GM12878 (cell line): Measurements from ENCODE around the gene KATNB1. TPM values are rescaled to one million over a fixed set of nuclear protein-coding genes. Genes with fewer than 3 reads are reported as not detected.

ENCODE experiments used
- ATAC-seq: fragments of 200-7000 bp; cut with Tn5 transposase; 3 replicates; pipeline ENCODE4 v1.9.1; 2020; ENCODE audit warnings: mild to moderate bottlenecking, moderate library complexity
- BruUV-seq: library from RNA; stranded (reverse); fragments of 400-500 nt; replicated peaks from 2 replicates; lab custom pipeline; 2021; lab: Mats Ljungman, UMichigan
- CTCF ChIA-PET: fragments of 300-600 bp; sonication (Branson Sonifier 250); formaldehyde crosslinking; extraction: SDS; loops from one replicate; lab custom pipeline; 2021; ENCODE audit warnings: inconsistent platforms; lab: Yijun Ruan, JAX
- POLR2A ChIA-PET: fragments of 350-600 bp; formaldehyde crosslinking; extraction: SDS; loops from one replicate; lab custom pipeline; 2021; ENCODE audit warnings: inconsistent platforms; lab: Charles Lee
- RAD21 ChIA-PET: fragments of 300-600 bp; sonication (Branson Sonifier 250); formaldehyde crosslinking; loops from one replicate; lab custom pipeline; 2023; ENCODE audit warnings: antibody characterized with exemption; ENCODE audit not compliant: unreplicated experiment; lab: Charles Lee
- SMC1A ChIA-PET: fragments of 300-600 bp; sonication (Branson Sonifier 250); formaldehyde crosslinking; loops from one replicate; lab custom pipeline; 2023; ENCODE audit not compliant: unreplicated experiment, uncharacterized antibody; lab: Charles Lee
- DNase-seq: peaks from one replicate; pipeline ENCODE4 v3.0.0-alpha.2; 2011; ENCODE audit warnings: low read depth, low spot score
- FAIRE-seq: peaks from 3 replicates; lab custom pipeline; 2011; peaks lifted over from hg19 to GRCh38; lab: Jason Lieb, UNC
- H2AFZ ChIP-seq: 2 replicates; pipeline ENCODE4 v1.6.0; 2011; ENCODE audit warnings: low read depth, low read length, control low read depth; ENCODE audit not compliant: control insufficient read depth
- H3K27ac ChIP-seq: 2 replicates; pipeline ENCODE4 v1.5.1; 2011; ENCODE audit warnings: control low read depth; ENCODE audit not compliant: control insufficient read depth, insufficient read depth
- H3K27me3 ChIP-seq, 2 experiments: replicated peaks in 1 of 2; 2 replicates each; pipeline versions ENCODE4 v1.6.0 to v1.6.1; 2011; ENCODE audit warnings: low read length in 1 of 2; ENCODE audit not compliant: control insufficient read depth in 2 of 2, insufficient read depth in 2 of 2
- H3K36me3 ChIP-seq, 2 experiments: 2 replicates each; pipeline ENCODE4 v1.5.1; 2011; ENCODE audit warnings: low read length in 1 of 2; ENCODE audit not compliant: control insufficient read depth in 2 of 2, insufficient read depth in 2 of 2
- H3K4me1 ChIP-seq: 2 replicates; pipeline ENCODE4 v1.6.1; 2011; ENCODE audit warnings: mild to moderate bottlenecking, low read length, moderate library complexity, mixed read lengths; ENCODE audit not compliant: control insufficient read depth, insufficient read depth
- H3K4me2 ChIP-seq: 2 replicates; pipeline ENCODE4 v1.6.0; 2011; ENCODE audit warnings: control low read depth; ENCODE audit not compliant: control insufficient read depth, insufficient read depth
- H3K4me3 ChIP-seq: fragments of 200-600 bp; sonication (generic); 2 replicates; pipeline ENCODE4 v1.5.1; 2016
- H3K79me2 ChIP-seq: 2 replicates; pipeline ENCODE4 v1.6.0; 2011; ENCODE audit warnings: low read length; ENCODE audit not compliant: control insufficient read depth, insufficient read depth
- H3K9ac ChIP-seq: 2 replicates; pipeline ENCODE4 v1.8.0; 2011; ENCODE audit warnings: low read length, control low read depth, mixed read lengths; ENCODE audit not compliant: control insufficient read depth, insufficient read depth
- H3K9me3 ChIP-seq: replicated peaks from 3 replicates; pipeline ENCODE4 v1.5.1; 2011; ENCODE audit warnings: mild to moderate bottlenecking, low read length; ENCODE audit not compliant: control insufficient read depth, insufficient read depth
- H4K20me1 ChIP-seq: 2 replicates; pipeline ENCODE4 v1.6.0; 2011; ENCODE audit not compliant: control insufficient read depth, insufficient read depth
- ATF7 ChIP-seq: fragments of 450-650 bp; IDR thresholded peaks from 2 replicates; pipeline ENCODE4 v1.6.1; 2016; ENCODE audit warnings: low read depth, mild to moderate bottlenecking
- BRCA1 ChIP-seq: IDR thresholded peaks from 2 replicates; pipeline ENCODE4 v1.6.1; 2011; ENCODE audit warnings: low read depth, low read length, improper control_type of control experiment
- HCFC1 ChIP-seq: fragments of 150-350 bp; IDR thresholded peaks from 2 replicates; pipeline ENCODE4 v1.6.1; 2014; ENCODE audit warnings: low read length
- KAT2A ChIP-seq: conservative IDR thresholded peaks from 2 replicates; pipeline ENCODE4 v1.6.1; 2011; ENCODE audit warnings: low read depth, low read length; ENCODE audit not compliant: control insufficient read depth
- MYC ChIP-seq: IDR thresholded peaks from 2 replicates; pipeline ENCODE4 v1.6.1; 2011; ENCODE audit warnings: mild to moderate bottlenecking, low read length, moderate library complexity, inconsistent platforms; ENCODE audit not compliant: insufficient read depth, insufficient replicate concordance, insufficient read length, severe bottlenecking
- SIN3A ChIP-seq: IDR thresholded peaks from 2 replicates; pipeline ENCODE4 v1.6.1; 2012; ENCODE audit warnings: low read depth, low read length, improper control_type of control experiment
- SREBF2 ChIP-seq: IDR thresholded peaks from 2 replicates; pipeline ENCODE4 v1.6.1; 2012; ENCODE audit warnings: mild to moderate bottlenecking, low read length
- TCF3 ChIP-seq: IDR thresholded peaks from 2 replicates; pipeline ENCODE4 v1.6.1; 2012; ENCODE audit warnings: low read depth, mild to moderate bottlenecking, low read length, borderline replicate concordance; ENCODE audit not compliant: insufficient read depth
- WGBS: methylation state at CpG from one replicate; pipeline ENCODE4 v1.1.6; 2016; ENCODE audit warnings: low lambda C conversion rate; ENCODE audit not compliant: insufficient replicate concordance, insufficient coverage; ENCODE audit errors: missing lambda C conversion rate; 5-methylcytosine and 5-hydroxymethylcytosine counted together
- in situ Hi-C: fragments of 300-500 bp; cut with MboI; formaldehyde crosslinking; loops from 9 replicates; pipeline ENCODE4 v1.14.3; 2018; ENCODE audit warnings: mixed read lengths
- intact Hi-C: fragments of 100-400 bp; cut with micrococcal nuclease; formaldehyde crosslinking; loops from one replicate; pipeline ENCODE4 v1.14.2; 2022; ENCODE audit not compliant: unreplicated experiment
- polyA plus RNA-seq, 11 experiments: library from polyadenylated mRNA; depleted of rRNA in 4 of 11; unstranded in 6 of 11; stranded (reverse) in 5 of 11; fragments of >200 nt; fragmentation: Nextera tagmentation in 4 of 11; fragmentation: Illumina TruSeq in 1 of 11; extraction: Ambion mirVana in 4 of 11; extraction: Trizol in 1 of 11; gene quantifications; 1 replicate in 1 of 11; 2 replicates in 10 of 11; pipeline versions ENCODE4 v1.2.1 to v1.2.3, GENCODE V29; 2011 to 2016; ENCODE audit warnings: inconsistent platforms in 2 of 11, missing spikeins in 2 of 11, low read depth in 1 of 11
- total RNA-seq, 4 experiments: library from RNA; depleted of rRNA in 3 of 4; stranded (reverse); fragments of >200 nt in 3 of 4; fragmentation: Illumina TruSeq in 1 of 4; extraction: Trizol in 1 of 4; gene quantifications; 2 replicates each; pipeline versions ENCODE4 v1.2.1 to v1.2.3, GENCODE V29; 2013 to 2021
- TF ChIP-seq, protein P1 (sequence below): fragments of 450-650 bp; formaldehyde crosslinking; IDR thresholded peaks from 2 replicates; pipeline ENCODE4 v1.4.0; 2022; ENCODE audit warnings: mild to moderate bottlenecking, moderate library complexity
- TF ChIP-seq, protein P2 (sequence below): fragments of 450-650 bp; formaldehyde crosslinking; IDR thresholded peaks from 2 replicates; pipeline ENCODE4 v1.5.0; 2022; ENCODE audit warnings: mild to moderate bottlenecking, missing genetic modification characterization

Gene KATNB1
- total and polyA plus RNA-seq, 10 of the 15 experiments (the other 5 are each of a cell fraction or from before 2014, with no cell fraction given): 0.71 to 46.5 (median 19.5) TPM

DNA sequence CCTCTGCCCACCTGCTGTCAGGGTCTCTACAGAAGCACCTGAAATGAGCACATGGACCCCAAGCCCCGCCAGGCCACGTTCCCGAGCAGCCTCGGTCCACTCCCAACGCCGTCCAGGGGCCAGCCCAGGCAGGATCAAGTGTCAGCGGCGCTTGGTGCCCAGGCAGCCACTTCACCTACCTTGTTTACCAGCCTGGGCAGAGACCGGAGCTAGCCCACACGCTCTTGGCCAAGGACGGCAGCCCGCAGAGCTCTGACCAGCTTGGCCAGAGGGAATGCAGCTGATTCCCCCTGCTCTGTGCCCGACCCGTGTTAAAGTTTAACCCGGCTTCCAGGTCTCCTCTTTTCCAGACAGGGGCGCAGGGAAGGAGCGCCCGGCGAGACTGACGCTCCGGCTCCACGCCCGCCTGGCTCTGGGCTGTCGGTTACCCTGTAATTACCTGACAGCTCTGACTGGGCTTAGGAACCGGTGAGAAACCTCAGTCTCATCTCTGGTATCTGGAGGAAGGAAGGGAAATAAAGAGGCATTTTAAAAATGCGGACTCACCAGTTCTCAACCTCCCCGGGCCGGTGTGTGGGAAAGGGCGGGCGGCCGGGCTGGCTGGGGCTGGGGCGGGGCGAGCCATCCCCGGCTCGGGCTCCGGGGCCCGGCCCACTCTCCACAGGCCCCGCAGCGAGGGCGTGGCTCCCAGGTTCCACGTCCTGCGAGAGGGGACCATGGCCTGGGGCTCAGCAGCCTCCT, 62.1 kb downstream of the KATNB1 start (continued):
- TF ChIP-seq, protein P1, sequence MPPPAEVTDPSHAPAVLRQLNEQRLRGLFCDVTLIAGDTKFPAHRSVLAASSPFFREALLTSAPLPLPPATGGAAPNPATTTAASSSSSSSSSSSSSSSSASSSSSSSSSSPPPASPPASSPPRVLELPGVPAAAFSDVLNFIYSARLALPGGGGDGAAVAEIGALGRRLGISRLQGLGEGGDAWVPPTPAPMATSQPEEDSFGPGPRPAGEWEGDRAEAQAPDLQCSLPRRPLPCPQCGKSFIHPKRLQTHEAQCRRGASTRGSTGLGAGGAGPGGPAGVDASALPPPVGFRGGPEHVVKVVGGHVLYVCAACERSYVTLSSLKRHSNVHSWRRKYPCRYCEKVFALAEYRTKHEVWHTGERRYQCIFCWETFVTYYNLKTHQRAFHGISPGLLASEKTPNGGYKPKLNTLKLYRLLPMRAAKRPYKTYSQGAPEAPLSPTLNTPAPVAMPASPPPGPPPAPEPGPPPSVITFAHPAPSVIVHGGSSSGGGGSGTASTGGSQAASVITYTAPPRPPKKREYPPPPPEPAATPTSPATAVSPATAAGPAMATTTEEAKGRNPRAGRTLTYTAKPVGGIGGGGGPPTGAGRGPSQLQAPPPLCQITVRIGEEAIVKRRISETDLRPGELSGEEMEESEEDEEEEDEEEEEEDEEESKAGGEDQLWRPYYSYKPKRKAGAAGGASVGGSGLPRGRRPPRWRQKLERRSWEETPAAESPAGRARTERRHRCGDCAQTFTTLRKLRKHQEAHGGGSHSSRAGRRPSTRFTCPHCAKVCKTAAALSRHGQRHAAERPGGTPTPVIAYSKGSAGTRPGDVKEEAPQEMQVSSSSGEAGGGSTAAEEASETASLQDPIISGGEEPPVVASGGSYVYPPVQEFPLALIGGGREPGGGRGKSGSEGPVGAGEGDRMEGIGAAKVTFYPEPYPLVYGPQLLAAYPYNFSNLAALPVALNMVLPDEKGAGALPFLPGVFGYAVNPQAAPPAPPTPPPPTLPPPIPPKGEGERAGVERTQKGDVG (CRISPR knock-in tag): no peak
- TF ChIP-seq BRCA1: no peak
- TF ChIP-seq ATF7: no peak
- no peak for TF ChIP-seq TCF3

DNA sequence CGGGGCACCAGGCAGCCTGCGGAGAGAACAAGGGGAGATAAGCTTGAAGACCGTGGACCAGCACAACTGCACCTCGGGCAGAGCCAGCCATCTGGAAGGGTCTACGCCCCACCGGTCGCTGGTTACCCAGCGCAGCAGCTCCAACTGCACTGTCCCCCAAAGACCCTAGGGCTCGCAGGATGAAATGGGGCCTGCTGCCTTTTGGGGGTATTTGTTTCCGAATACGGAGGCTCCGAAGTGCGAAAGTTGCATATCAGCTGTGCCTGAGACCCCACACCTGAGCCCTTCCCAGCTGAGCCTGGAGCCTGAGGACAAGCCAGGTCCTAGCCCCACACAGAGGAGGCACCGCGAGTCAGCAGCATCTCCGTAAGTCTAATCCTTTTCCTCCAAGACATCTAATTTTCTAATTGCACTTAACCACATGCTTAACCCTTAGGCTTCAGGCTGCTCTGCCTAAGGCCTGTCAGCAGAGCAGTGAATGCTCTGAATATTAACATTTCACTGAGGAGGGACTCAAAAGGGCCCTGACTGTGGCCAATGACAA, 62.8 kb downstream of the KATNB1 start:
- Histone ChIP-seq H3K9ac (no peak overlapping the region), H3K27ac (no peak overlapping the region), H4K20me1 (no peaks in the 10 kb centered on the region), H3K4me1 (no peaks in the 10 kb centered on the region), H3K79me2 (no peaks in the 10 kb centered on the region), H3K9me3 (no peaks in the 10 kb centered on the region), H3K4me3 (no peak overlapping the region), H2AFZ (no peak overlapping the region), H3K27me3 (peaks cover 9 to 11% of the 10 kb centered on the region in 2 experiments; a peak in 3 of 4 replicates), H3K36me3 (no peaks in the 10 kb centered on the region), H3K4me2 (no peak overlapping the region)
- BruUV-seq: no TSS peak
- WGBS: 74% methylated on average over 16 of the region's 16 CpGs
- ChIA-PET CTCF (interaction anchor here (0.5 kb wide), 1 partner anchor 10 kb away, joined by 3 read pairs; no protein-coding TSS in a partner anchor), RAD21 (no interaction called here), POLR2A (no interaction called here), SMC1A (no interaction called here)
- ATAC-seq (no peak), FAIRE-seq (no peak), DNase-seq (no peak)
- intact Hi-C loops: no loop called here
- in situ Hi-C loops: no loop called here
- TF ChIP-seq, protein P1 (CRISPR knock-in tag): no peak
- TF ChIP-seq, protein P2, sequence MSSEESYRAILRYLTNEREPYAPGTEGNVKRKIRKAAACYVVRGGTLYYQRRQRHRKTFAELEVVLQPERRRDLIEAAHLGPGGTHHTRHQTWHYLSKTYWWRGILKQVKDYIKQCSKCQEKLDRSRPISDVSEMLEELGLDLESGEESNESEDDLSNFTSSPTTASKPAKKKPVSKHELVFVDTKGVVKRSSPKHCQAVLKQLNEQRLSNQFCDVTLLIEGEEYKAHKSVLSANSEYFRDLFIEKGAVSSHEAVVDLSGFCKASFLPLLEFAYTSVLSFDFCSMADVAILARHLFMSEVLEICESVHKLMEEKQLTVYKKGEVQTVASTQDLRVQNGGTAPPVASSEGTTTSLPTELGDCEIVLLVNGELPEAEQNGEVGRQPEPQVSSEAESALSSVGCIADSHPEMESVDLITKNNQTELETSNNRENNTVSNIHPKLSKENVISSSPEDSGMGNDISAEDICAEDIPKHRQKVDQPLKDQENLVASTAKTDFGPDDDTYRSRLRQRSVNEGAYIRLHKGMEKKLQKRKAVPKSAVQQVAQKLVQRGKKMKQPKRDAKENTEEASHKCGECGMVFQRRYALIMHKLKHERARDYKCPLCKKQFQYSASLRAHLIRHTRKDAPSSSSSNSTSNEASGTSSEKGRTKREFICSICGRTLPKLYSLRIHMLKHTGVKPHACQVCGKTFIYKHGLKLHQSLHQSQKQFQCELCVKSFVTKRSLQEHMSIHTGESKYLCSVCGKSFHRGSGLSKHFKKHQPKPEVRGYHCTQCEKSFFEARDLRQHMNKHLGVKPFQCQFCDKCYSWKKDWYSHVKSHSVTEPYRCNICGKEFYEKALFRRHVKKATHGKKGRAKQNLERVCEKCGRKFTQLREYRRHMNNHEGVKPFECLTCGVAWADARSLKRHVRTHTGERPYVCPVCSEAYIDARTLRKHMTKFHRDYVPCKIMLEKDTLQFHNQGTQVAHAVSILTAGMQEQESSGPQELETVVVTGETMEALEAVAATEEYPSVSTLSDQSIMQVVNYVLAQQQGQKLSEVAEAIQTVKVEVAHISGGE: no peak
- no peak for TF ChIP-seq SREBF2
- no peak for TF ChIP-seq SIN3A
- TF ChIP-seq KAT2A: no peak
- TF ChIP-seq MYC: no peak
- TF ChIP-seq HCFC1: no peak
